SH-SY5Y (cell line): Measurements from ENCODE around the gene TSKS.

ENCODE experiments used
- GATA2 ChIP-seq: IDR thresholded peaks from 2 replicates; pipeline ENCODE4 v1.6.1; 2011; ENCODE audit warnings: mild to moderate bottlenecking, low read depth, low read length
- GATA3 ChIP-seq: IDR thresholded peaks from 2 replicates; pipeline ENCODE4 v1.6.1; 2011; ENCODE audit warnings: low read depth, mild to moderate bottlenecking, low read length, moderate library complexity

- TF ChIP-seq GATA2, result no peak
- no peak for TF ChIP-seq GATA3
These were observed 24.0 kb downstream of the TSKS start for GRCh38 chr19:49739098-49739497.
